ENCODE data around the gene FAM209B.
"Not testable (repeated sequence)": the region's sequence is repeated elsewhere in the genome, so short reads cannot be mapped to it uniquely, and the experiment has no call there.

FAM209B gene

DNA sequence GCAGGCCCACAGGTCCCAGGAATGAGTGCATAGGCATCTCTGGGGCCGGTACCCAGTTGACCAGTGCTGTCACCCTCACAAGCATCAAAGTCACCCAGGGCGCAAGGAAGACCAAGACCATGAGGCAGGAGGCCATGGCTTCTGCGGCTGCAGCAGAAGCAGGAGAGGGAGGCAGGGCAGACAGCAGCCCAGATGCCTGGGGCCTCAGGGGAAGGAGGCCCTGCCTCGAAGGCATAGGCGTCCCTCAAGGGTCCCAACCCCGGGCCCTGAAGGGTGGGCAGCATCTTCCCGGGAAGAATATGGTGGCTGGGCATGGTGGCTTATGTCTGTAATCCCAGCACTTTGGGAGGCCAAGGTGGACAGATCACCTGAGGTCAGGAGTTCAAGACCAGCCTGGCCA is 5.5 kb upstream of the FAM209B start:
- no peaks in the 10 kb centered on the region for H3K4me1 ChIP-seq (ENCODE audit: control insufficient read depth, insufficient read depth, low read length)
- no peaks in the 10 kb centered on the region for H3K36me3 ChIP-seq (ENCODE audit: control insufficient read depth, insufficient read depth, low read length)
- 96 to 97% methylated on average over 7 of the region's 7 CpGs for WGBS, 2 experiments
- H3K9me3 ChIP-seq (ENCODE audit: control insufficient read depth, low read length), result no peaks in the 10 kb centered on the region
- no peak overlapping the region for H3K27ac ChIP-seq (ENCODE audit: insufficient read depth, low read depth, low read length, poor library complexity, severe bottlenecking)
- H3K27me3 ChIP-seq (ENCODE audit: control insufficient read depth, insufficient read depth, low read length, poor library complexity, severe bottlenecking), result no peaks in the 10 kb centered on the region
- H3K4me3 ChIP-seq (ENCODE audit: insufficient read depth, low read depth, low read length), result no peak overlapping the region

DNA sequence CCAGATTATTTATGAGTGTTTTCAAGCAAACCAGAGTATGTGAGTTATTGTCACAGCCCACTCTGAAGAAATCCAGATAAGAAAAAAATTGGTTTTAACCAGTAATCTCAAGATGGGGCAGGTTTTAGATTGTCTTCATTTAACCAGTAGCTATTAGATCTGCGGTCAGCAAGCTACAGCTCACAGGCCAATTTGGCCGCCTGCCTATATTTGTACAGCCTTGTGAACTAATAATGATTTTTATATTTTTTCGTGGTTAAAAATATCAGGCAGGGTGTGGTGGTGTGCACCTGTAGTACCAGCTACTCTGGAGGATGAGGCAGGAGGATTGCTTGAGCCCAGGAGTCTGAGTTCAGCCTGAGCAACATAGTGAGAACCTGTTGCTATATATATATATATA is 5.0 kb downstream of the FAM209B start:
- H3K9me3 ChIP-seq (ENCODE audit: control insufficient read depth, low read length), result no peaks in the 10 kb centered on the region
- no peak overlapping the region for H3K4me3 ChIP-seq (ENCODE audit: insufficient read depth, low read depth, low read length)
- no peaks in the 10 kb centered on the region for H3K36me3 ChIP-seq (ENCODE audit: control insufficient read depth, insufficient read depth, low read length)
- 90 to 91% methylated on average over 3 of the region's 3 CpGs for WGBS, 2 experiments
- no peaks in the 10 kb centered on the region for H3K4me1 ChIP-seq (ENCODE audit: control insufficient read depth, insufficient read depth, low read length)
- no peaks in the 10 kb centered on the region for H3K27me3 ChIP-seq (ENCODE audit: control insufficient read depth, insufficient read depth, low read length, poor library complexity, severe bottlenecking)
- H3K27ac ChIP-seq (ENCODE audit: insufficient read depth, low read depth, low read length, poor library complexity, severe bottlenecking), result no peak overlapping the region

DNA sequence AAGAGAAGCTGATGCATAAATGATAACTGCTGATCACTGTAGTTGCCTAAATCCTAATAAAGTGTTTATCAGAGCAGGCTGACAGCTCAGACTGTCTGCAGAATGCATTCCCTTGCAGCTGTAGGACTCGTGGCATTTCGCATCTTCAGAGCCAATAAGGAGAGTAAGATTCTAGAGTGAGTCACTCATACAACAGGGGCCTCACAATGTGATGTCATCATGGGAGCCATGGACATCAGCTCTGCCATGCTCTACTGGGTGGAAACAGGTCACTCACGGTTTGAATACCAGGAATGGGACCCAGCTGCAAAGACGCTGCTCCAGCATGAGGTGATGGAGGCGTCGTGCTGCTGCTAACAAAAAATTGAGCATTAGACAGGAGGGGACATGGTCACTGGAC is 7.4 kb downstream of the FAM209B start:
- Histone ChIP-seq H3K4me1 (ENCODE audit: control insufficient read depth, insufficient read depth, low read length) (no peaks in the 10 kb centered on the region), H3K9me3 (ENCODE audit: control insufficient read depth, low read length) (no peaks in the 10 kb centered on the region), H3K27me3 (ENCODE audit: control insufficient read depth, insufficient read depth, low read length, poor library complexity, severe bottlenecking) (no peaks in the 10 kb centered on the region), H3K27ac (ENCODE audit: insufficient read depth, low read depth, low read length, poor library complexity, severe bottlenecking) (no peak overlapping the region), H3K4me3 (ENCODE audit: insufficient read depth, low read depth, low read length) (no peak overlapping the region), H3K36me3 (ENCODE audit: control insufficient read depth, insufficient read depth, low read length) (no peaks in the 10 kb centered on the region)
- WGBS, 2 experiments, result 92 to 95% methylated on average over 6 of the region's 6 CpGs

DNA sequence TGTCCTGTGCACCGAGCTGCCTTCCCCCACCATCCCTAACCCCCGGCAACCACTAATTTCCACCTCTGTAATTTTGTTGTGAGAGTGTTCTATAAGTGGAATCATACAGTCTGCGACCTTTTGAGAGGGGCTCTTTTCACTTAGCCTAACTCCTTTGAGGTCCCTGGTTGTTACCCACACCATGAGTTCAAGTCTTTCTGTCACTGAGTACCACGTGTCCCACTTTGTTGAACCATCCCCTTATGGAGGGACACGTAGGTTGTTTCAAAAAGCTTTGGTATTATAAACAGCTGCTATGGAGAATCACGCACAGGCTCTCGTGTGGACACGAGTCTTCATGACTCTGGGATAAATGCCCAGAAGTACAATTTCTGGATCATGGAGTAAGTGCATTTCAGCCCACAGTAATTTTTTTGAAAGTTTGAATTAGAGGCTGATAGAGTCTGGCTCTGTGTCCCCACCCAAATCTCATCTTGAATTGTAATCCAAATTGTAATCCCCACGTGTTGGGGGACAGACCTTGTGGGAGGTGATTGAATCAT is 9.5 kb downstream of the FAM209B start:
- Histone ChIP-seq H3K9me3 (ENCODE audit: control insufficient read depth, low read length) (no peaks in the 10 kb centered on the region), H3K27ac (ENCODE audit: insufficient read depth, low read depth, low read length, poor library complexity, severe bottlenecking) (no peak overlapping the region), H3K4me3 (ENCODE audit: insufficient read depth, low read depth, low read length) (no peak overlapping the region), H3K4me1 (ENCODE audit: control insufficient read depth, insufficient read depth, low read length) (no peaks in the 10 kb centered on the region), H3K27me3 (ENCODE audit: control insufficient read depth, insufficient read depth, low read length, poor library complexity, severe bottlenecking) (no peaks in the 10 kb centered on the region), H3K36me3 (ENCODE audit: control insufficient read depth, insufficient read depth, low read length) (no peaks in the 10 kb centered on the region)
- WGBS, 2 experiments, result 88 to 90% methylated on average over 7 to 9 of the region's 9 CpGs

DNA sequence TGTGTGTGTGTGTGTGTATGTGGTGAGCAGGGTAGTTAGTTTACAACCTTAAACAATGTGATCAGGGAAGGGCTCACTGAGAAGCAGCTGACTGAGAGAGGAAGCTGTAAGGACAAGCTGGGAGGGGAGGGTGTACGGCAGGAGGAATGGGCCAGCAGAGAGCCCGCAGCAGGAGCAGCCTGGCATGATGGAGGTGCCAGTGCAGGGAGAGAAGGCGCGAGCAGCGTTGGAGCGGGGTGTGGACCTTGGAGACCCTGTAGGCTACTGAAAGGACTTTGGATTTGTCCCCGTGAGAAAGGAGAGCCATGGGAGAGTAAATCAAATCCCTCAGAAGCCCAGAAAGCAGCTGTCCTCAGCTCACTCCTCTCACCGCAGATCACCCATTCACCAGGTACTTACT is 18.5 kb downstream of the FAM209B start:
- H3K4me1 ChIP-seq (ENCODE audit: control insufficient read depth, insufficient read depth, low read length), result no peaks in the 10 kb centered on the region
- no peak overlapping the region for H3K4me3 ChIP-seq (ENCODE audit: insufficient read depth, low read depth, low read length)
- H3K9me3 ChIP-seq (ENCODE audit: control insufficient read depth, low read length), result no peaks in the 10 kb centered on the region
- H3K27me3 ChIP-seq (ENCODE audit: control insufficient read depth, insufficient read depth, low read length, poor library complexity, severe bottlenecking), result no peaks in the 10 kb centered on the region
- WGBS, 2 experiments, result 94 to 96% methylated on average over 8 of the region's 8 CpGs
- no peaks in the 10 kb centered on the region for H3K36me3 ChIP-seq (ENCODE audit: control insufficient read depth, insufficient read depth, low read length)
- no peak overlapping the region for H3K27ac ChIP-seq (ENCODE audit: insufficient read depth, low read depth, low read length, poor library complexity, severe bottlenecking)

DNA sequence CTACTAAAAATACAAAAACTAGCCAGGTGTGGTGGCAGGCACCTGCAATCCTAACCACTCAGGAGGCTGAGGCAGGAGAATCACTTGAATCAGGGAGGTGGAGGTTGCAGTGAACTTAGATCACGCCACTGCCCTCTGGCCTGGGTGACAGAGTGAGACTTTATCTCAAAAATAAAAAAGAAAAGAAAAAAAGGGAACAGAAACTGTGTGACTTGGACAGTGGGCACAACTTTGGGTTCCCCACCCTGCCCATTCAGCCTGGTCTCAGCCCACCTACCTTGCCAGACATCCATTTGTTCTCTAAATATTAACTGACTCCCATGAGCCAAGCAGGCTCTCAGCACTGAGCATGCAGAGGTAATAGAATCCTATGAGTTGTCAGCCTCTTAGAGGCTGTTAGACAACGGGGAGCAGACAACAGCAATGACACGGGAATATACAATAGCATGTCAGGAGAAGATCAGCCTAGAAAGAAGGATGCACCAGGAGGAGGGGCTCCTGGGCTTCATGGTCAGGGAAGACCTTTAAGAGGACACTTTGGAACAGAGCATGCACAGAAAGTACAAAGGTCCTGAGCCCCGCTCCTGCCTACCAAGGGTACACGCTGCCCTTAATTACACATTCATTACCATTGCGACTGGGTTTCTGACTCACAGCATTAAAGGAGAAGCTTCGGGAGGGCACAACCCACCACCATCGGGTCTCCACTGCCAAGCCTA is 20.0 kb downstream of the FAM209B start:
- WGBS, 2 experiments, result 83 to 84% methylated on average over 8 of the region's 8 CpGs
- Histone ChIP-seq H3K4me1 (ENCODE audit: control insufficient read depth, insufficient read depth, low read length) (no peaks in the 10 kb centered on the region), H3K27ac (ENCODE audit: insufficient read depth, low read depth, low read length, poor library complexity, severe bottlenecking) (no peak overlapping the region), H3K4me3 (ENCODE audit: insufficient read depth, low read depth, low read length) (no peak overlapping the region), H3K36me3 (ENCODE audit: control insufficient read depth, insufficient read depth, low read length) (no peaks in the 10 kb centered on the region), H3K27me3 (ENCODE audit: control insufficient read depth, insufficient read depth, low read length, poor library complexity, severe bottlenecking) (no peaks in the 10 kb centered on the region), H3K9me3 (ENCODE audit: control insufficient read depth, low read length) (no peaks in the 10 kb centered on the region)

DNA sequence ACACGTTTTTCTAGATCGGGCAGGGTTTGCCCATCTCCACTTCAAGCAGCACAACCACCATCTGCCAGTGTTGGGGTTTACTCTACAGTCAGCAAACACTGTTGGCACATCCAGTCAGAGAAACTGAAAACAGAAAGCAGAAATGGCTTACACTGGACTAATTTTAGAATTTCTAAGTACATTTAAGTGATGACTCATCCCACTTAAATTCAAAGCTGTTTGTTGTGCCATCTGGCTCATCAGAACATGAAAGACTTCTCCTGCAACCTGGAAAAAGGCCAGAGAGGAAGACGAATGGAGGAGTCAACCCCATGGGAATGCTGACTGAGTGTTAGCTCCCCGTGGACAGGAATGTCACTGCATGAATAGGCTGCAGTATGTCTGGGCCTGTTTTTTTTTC is 21.8 kb downstream of the FAM209B start:
- Histone ChIP-seq H3K27me3 (ENCODE audit: control insufficient read depth, insufficient read depth, low read length, poor library complexity, severe bottlenecking) (no peaks in the 10 kb centered on the region), H3K36me3 (ENCODE audit: control insufficient read depth, insufficient read depth, low read length) (no peaks in the 10 kb centered on the region), H3K4me3 (ENCODE audit: insufficient read depth, low read depth, low read length) (no peak overlapping the region), H3K27ac (ENCODE audit: insufficient read depth, low read depth, low read length, poor library complexity, severe bottlenecking) (no peak overlapping the region), H3K4me1 (ENCODE audit: control insufficient read depth, insufficient read depth, low read length) (no peaks in the 10 kb centered on the region), H3K9me3 (ENCODE audit: control insufficient read depth, low read length) (no peaks in the 10 kb centered on the region)
- WGBS, 2 experiments, result 62 to 64% methylated on average over 4 of the region's 4 CpGs

DNA sequence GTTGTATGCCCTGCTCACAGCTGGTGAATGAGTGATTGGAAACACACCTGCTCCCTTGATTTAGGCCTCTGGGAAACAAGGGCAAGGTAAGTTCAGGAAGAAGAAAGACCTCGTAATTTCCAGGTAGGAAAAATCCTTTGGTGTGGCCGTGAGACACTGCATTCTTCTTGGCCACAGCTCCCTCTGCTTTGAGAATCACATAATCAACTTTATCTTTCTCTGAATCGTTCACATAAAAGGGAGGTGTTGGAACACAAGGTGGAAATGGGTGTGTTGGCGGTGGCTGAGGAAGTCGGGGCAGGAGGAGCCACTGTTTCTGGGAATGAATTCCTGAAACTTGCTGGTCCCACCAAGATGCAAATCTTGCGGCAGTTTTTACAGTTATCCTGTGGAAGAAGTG is 25.9 kb downstream of the FAM209B start:
- Histone ChIP-seq H3K27me3 (ENCODE audit: control insufficient read depth, insufficient read depth, low read length, poor library complexity, severe bottlenecking) (no peaks in the 10 kb centered on the region), H3K4me1 (ENCODE audit: control insufficient read depth, insufficient read depth, low read length) (no peaks in the 10 kb centered on the region), H3K4me3 (ENCODE audit: insufficient read depth, low read depth, low read length) (no peak overlapping the region), H3K36me3 (ENCODE audit: control insufficient read depth, insufficient read depth, low read length) (no peaks in the 10 kb centered on the region), H3K9me3 (ENCODE audit: control insufficient read depth, low read length) (no peaks in the 10 kb centered on the region), H3K27ac (ENCODE audit: insufficient read depth, low read depth, low read length, poor library complexity, severe bottlenecking) (no peak overlapping the region)
- 92 to 93% methylated on average over 6 of the region's 6 CpGs for WGBS, 2 experiments

DNA sequence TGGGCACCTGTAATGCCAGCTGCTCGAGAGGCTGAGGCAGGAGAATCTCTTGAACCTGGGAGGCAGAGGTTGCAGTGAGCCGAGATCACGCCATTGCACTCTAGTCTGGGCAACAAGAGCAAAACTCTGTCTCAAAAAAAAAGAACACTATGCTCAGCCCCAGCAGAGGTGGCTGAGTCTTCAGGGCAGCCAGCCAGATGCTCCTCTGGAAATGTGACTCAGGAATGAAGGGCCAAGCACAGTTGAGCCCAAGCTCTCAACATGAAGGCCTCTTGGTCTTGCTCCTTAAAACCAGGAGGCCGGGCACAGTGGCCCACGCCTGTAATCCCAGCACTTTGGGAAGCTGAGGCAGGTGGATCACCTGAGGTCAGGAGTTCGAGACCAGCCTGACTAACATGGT is 31.5 kb downstream of the FAM209B start:
- not testable (repeated sequence) for H3K9me3 ChIP-seq (ENCODE audit: control insufficient read depth, low read length); H3K36me3 ChIP-seq (ENCODE audit: control insufficient read depth, insufficient read depth, low read length); H3K27me3 ChIP-seq (ENCODE audit: control insufficient read depth, insufficient read depth, low read length, poor library complexity, severe bottlenecking); H3K4me3 ChIP-seq (ENCODE audit: insufficient read depth, low read depth, low read length); H3K4me1 ChIP-seq (ENCODE audit: control insufficient read depth, insufficient read depth, low read length); H3K27ac ChIP-seq (ENCODE audit: insufficient read depth, low read depth, low read length, poor library complexity, severe bottlenecking)
- 90 to 94% methylated on average over 6 of the region's 6 CpGs for WGBS, 2 experiments

DNA sequence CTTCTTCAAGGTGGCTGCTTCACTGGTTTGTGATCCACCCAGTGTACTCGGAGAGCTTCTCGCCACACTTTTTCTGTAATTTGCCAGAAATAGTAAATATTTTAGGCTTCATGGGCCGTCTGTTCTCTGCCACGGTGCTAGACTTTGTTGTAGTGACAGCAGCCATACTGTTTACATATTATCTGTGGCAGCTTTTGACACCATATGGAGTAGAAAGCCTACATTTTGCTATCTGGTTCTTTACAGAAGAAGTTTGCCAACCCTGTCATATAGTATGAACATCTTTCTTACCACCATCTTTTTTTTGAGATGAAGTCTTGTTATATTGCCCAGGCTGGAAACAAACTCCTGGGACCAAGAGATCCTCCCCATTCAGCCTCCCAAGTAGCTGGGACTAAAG is 32.5 kb downstream of the FAM209B start:
- no peaks in the 10 kb centered on the region for H3K36me3 ChIP-seq (ENCODE audit: control insufficient read depth, insufficient read depth, low read length)
- no peaks in the 10 kb centered on the region for H3K4me1 ChIP-seq (ENCODE audit: control insufficient read depth, insufficient read depth, low read length)
- H3K9me3 ChIP-seq (ENCODE audit: control insufficient read depth, low read length), result no peaks in the 10 kb centered on the region
- H3K27ac ChIP-seq (ENCODE audit: insufficient read depth, low read depth, low read length, poor library complexity, severe bottlenecking), result no peak overlapping the region
- no peak overlapping the region for H3K4me3 ChIP-seq (ENCODE audit: insufficient read depth, low read depth, low read length)
- WGBS, 2 experiments, result 94 to 96% methylated on average over 4 of the region's 4 CpGs
- H3K27me3 ChIP-seq (ENCODE audit: control insufficient read depth, insufficient read depth, low read length, poor library complexity, severe bottlenecking), result no peaks in the 10 kb centered on the region
